Measurements from ENCODE around the gene DCAF6.

Gene DCAF6

DNA sequence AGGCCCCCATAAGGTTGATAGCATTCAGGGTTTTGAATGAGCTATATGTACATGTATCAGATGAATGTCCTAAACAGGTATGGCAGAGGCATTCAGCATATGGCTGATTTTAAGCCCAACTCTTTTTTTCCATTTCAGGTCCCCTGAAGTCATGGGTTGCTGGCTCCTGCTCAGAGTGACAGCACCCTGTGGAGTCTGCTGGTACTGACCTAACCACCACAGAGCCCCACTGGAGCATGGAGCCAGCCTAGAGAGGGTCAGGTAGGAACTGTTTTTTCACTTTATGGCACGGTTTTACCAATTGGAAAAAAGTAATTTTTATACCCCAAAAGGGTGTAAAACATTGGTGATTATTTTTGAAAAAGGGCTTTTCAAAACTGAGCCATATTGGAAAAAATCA lies 82.9 kb downstream of the DCAF6 start:
- H3K9ac ChIP-seq (ENCODE audit: low read length), result no peak overlapping the region
- no peaks in the 10 kb centered on the region for H3K9me3 ChIP-seq (ENCODE audit: insufficient read depth, low read length)
- H3F3A ChIP-seq (ENCODE audit: insufficient read depth), result peaks cover 4% of the 10 kb centered on the region; the same call in 1 of the 2 replicates
- no peak overlapping the region for H2AFZ ChIP-seq (ENCODE audit: low read depth, low read length, severe bottlenecking)
- H3K4me2 ChIP-seq (ENCODE audit: low read depth, low read length, poor library complexity, severe bottlenecking), result no peak overlapping the region
- H3K79me2 ChIP-seq (ENCODE audit: insufficient read depth, low read length), result no peaks in the 10 kb centered on the region
- no peaks in the 10 kb centered on the region for H3K9me2 ChIP-seq (replicated peaks; ENCODE audit: insufficient read depth, low read length)
- H3K27me3 ChIP-seq (ENCODE audit: low read length), result no peaks in the 10 kb centered on the region
- H3K4me3 ChIP-seq (ENCODE audit: insufficient read depth, low read length, poor library complexity, severe bottlenecking), result no peak overlapping the region
- H3K36me3 ChIP-seq (ENCODE audit: low read length), result peaks cover 18% of the 10 kb centered on the region
- TF ChIP-seq CTCF (IDR thresholded peaks at IDR 0.05; ENCODE audit: insufficient read depth, low read length, poor library complexity, severe bottlenecking), result no peak
- no peak for TF ChIP-seq EZH2phosphoT487 (conservative IDR thresholded peaks at IDR 0.05; ENCODE audit: low read length)
- no peaks in the 10 kb centered on the region for H4K20me1 ChIP-seq (ENCODE audit: low read depth, low read length)
- H3K27ac ChIP-seq (ENCODE audit: low read depth, low read length), result no peak overlapping the region

DNA sequence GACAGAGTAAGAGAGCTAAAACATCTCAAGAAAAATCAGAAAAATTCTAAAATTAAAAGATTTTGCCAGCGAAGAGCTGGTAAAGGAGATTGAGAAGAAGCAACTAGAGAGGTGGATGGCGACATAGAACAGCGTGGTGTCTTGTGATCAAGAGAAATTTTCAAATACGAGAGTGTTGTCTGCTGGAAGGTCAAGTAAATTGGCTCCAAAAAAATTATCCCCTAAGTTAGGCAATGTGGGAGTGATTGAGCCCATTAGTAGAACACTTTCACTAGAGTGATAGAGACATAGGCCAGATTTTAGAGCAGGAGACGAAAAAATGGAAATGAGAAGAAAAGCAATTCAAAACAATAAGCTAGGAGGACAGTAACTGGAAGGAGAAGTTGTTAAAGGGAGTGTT lies 94.7 kb downstream of the DCAF6 start:
- Histone ChIP-seq H3K79me2 (ENCODE audit: insufficient read depth, low read length) (no peaks in the 10 kb centered on the region), H3K4me2 (ENCODE audit: low read depth, low read length, poor library complexity, severe bottlenecking) (no peak overlapping the region), H4K20me1 (ENCODE audit: low read depth, low read length) (no peaks in the 10 kb centered on the region), H3F3A (ENCODE audit: insufficient read depth) (no peaks in the 10 kb centered on the region), H3K27ac (ENCODE audit: low read depth, low read length) (no peak overlapping the region), H3K36me3 (ENCODE audit: low read length) (no peaks in the 10 kb centered on the region; the same call in 1 of the 2 replicates), H3K9me2 (replicated peaks; ENCODE audit: insufficient read depth, low read length) (no peaks in the 10 kb centered on the region), H3K9me3 (ENCODE audit: insufficient read depth, low read length) (no peaks in the 10 kb centered on the region), H3K9ac (ENCODE audit: low read length) (no peak overlapping the region), H3K4me3 (ENCODE audit: insufficient read depth, low read length, poor library complexity, severe bottlenecking) (no peak overlapping the region), H3K27me3 (ENCODE audit: low read length) (no peaks in the 10 kb centered on the region), H2AFZ (ENCODE audit: low read depth, low read length, severe bottlenecking) (no peak overlapping the region)
- TF ChIP-seq EZH2phosphoT487 (conservative IDR thresholded peaks at IDR 0.05; ENCODE audit: low read length) (no peak), CTCF (IDR thresholded peaks at IDR 0.05; ENCODE audit: insufficient read depth, low read length, poor library complexity, severe bottlenecking) (no peak)

GRCh38 chr1:168031627-168032026 lies 95.1 kb downstream of the DCAF6 start:
- no peaks in the 10 kb centered on the region for H3K9me2 ChIP-seq (replicated peaks; ENCODE audit: insufficient read depth, low read length)
- no peaks in the 10 kb centered on the region; the same call in 1 of the 2 replicates for H3K36me3 ChIP-seq (ENCODE audit: low read length)
- H3K9me3 ChIP-seq (ENCODE audit: insufficient read depth, low read length), result no peaks in the 10 kb centered on the region
- no peaks in the 10 kb centered on the region for H3K27me3 ChIP-seq (ENCODE audit: low read length)
- no peak for TF ChIP-seq EZH2phosphoT487 (conservative IDR thresholded peaks at IDR 0.05; ENCODE audit: low read length)
- no peak for TF ChIP-seq CTCF (IDR thresholded peaks at IDR 0.05; ENCODE audit: insufficient read depth, low read length, poor library complexity, severe bottlenecking)
- no peaks in the 10 kb centered on the region for H4K20me1 ChIP-seq (ENCODE audit: low read depth, low read length)
- no peak overlapping the region for H3K4me3 ChIP-seq (ENCODE audit: insufficient read depth, low read length, poor library complexity, severe bottlenecking)
- H3K79me2 ChIP-seq (ENCODE audit: insufficient read depth, low read length), result no peaks in the 10 kb centered on the region
- no peaks in the 10 kb centered on the region for H3F3A ChIP-seq (ENCODE audit: insufficient read depth)
- H3K9ac ChIP-seq (ENCODE audit: low read length), result no peak overlapping the region
- no peak overlapping the region for H3K4me2 ChIP-seq (ENCODE audit: low read depth, low read length, poor library complexity, severe bottlenecking)
- no peak overlapping the region for H3K27ac ChIP-seq (ENCODE audit: low read depth, low read length)
- no peak overlapping the region for H2AFZ ChIP-seq (ENCODE audit: low read depth, low read length, severe bottlenecking)

All from SU-DHL-6 (cell line).